Measurements from ENCODE around the gene ZBTB5.

Gene ZBTB5

DNA sequence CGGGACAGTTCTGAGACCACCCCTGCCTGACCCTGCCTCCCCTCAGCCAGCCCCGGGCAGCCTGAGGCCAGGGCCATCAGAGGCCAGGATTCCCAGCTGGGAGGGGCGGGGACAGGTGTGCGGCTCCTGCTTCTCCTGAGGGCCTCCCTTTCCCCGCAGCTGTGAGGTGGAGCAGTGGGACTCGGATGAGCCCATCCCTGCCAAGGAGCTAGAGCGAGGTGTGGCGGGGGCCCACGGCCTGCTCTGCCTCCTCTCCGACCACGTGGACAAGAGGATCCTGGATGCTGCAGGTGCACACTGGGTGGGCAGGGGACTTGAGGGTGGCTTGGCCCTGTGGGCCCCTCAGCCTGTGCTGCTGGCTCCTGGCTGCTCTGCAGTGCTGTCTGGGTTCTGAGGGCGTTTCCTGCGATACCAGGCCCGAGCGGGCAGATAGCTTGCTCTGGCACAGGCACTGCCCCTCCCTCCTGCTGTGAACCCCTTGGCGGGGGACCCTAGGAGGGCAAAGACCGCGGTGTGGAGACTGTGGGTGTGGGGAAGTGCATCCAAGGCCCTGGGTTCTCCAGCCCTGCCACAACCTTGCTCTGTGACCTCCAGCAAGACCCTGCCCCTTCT, 40.5 kb downstream of the ZBTB5 start:
- DNase-seq: no peak

DNA sequence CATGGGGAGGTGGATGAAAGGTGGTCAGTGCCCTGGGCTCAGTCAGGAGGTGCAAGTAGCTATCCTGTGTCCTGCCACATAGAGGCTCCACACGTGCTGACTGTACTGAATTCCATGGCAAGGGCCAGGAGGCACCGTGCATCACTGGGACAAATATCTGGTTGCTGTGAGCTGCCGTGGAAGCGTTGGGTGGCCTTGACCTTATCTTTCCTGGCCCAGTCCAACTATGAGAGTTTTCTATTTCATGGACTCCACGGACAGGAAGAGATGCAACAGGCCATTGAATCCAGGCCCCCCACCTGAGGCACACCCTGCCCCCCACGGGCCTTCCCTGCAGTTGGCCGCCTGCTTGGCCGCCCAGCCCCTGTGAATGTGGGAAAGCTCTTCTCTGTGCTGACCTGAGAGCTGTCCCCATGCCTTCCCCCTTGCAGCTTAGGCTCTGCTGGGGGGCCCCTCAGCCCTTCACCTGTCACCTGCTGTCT, 41.0 kb downstream of the ZBTB5 start:
- DNase-seq: no peak

DNA sequence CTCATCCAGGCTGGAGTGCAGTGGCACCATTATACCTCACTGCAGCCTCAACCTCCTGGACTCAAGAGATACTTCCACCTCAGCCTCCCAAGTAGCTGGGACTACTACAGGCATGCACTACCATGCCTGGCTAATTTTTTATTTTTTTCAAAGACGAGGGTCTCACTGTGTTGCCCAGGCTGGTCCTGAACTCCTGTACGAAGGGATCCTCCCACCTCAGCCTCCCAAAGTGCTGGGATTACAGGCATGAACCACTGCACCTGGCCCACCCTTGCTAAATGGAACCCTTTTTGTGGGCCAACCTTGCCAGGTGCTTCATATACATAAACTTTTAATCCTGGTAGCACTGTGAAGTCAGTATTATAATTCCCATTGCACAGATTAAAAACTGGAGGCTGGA, 41.7 kb downstream of the ZBTB5 start:
- no peak for DNase-seq

DNA sequence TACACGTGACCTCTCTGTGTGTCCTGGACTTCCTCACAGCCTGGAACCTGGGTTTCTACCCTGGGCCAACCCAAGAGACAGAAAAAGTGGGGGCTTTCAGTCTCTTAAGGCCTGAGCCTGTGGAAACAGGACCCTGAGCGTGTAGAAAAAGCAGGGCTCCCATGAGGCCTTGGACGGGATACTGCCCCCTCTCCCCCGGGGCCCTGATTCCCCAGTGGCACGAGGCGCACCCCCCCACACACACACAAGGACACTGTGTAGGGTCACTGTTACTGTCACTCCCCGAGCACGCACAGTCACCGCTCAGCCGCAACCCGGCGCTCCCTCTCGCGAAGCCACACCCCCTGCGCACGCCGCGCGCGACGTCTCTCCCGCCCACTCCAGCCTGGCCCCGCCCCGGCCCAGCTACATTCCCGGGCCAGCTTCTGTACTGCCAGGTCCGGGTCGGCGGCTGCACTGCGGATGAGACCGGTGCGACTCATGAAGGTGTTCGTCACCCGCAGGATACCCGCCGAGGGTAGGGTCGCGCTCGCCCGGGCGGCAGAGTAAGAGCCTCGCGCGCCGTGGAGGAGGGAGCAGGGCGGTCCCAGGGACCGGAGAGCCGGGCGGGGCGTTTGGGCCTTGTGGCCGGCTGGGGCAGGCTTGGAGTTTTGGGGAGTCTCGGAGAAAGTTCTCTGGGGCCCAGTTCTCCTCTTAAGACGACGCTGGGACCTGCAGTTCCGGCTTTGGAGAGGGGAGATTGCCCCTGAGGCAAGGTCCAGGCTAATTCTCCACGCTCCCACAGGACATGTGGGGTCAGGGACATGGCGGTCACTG, 42.8 kb downstream of the ZBTB5 start, which contains the start of gene GRHPR:
GRHPR (plus strand) TSS at position 408 of the 816 bp plus-strand sequence; CDS start at position 463, 55 bp downstream.
- peak; percentile 94 for DNase-seq

DNA sequence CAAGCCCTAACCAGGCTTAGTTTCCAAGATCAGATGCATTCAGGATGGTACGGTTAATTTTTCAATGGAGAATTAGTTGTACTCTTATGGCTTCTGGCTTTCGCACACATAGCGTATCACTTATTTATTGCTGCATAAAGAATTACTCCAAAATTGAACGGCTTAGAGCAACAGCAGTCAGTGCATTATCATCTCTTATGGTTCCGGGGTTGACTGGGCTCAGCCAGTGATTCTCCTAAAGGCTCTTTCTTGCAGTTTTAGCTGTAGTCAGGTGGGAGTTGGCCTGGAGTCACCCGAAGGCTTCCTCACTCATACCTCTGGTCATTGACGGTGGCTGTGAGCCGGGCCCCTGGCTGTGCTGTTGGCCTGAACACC, 43.3 kb downstream of the ZBTB5 start:
- no peak for DNase-seq

DNA sequence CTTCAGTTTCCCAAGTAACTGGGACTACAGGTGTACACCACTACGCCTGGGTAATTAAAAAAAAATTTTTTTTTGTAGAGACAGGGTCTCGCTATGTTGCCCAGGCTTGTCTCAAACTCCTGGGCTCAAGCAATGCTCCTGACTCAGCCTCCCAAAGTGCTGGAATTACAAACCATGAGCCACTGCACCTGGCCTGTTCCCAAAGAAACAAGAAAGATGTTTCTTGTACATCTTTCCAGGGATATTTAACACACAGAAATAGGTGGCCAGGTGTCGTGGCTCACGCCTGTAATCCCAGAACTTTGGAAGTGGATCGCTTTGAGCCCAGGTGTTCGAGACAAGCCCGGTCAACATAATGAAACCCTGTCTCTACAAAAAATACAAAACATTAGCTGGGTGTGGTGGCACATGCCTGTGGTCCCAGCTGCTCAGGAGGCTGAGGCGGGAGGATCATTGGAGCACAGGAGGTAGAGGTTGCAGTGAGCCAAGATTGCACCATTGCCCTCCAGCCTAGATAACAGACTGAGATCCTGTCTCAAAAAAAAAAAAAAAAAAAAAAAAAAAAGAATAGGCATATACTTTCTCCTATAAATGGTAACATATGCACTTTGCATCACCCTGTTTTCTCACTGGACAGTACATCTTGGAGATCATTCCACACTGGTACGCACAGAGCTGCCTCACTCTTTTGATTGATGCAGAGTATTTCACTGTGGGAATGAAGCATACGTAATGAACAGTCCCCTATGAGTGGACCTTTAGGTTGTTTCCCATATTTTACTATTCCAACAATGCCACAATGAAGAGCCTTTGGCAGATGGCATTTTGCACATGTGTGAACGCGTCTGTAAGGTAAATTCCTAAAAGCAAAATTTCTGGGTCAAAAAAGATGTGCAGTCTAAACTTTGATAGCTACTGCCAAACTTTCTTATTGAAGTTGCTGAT, 44.7 kb downstream of the ZBTB5 start:
- DNase-seq: no peak

DNA sequence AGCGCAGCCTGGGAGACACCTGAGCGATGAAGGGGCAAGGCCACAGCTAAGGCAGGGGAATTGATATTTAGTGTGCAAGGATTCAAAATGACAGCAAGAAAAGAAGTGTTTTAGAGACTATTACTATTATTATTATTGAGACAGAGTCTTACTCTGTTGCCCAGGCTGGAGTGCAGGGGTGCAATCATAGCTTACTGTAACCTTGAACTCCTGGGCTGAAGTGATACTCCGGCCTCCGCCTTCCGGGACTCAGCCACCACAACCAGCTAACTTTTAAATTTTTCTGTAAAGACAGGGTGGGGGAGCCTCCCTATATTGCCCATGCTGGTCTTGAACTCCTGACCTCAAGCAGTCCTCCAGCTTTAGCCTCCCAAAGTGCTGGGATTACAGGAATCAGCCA, 46.0 kb downstream of the ZBTB5 start:
- DNase-seq: no peak

DNA sequence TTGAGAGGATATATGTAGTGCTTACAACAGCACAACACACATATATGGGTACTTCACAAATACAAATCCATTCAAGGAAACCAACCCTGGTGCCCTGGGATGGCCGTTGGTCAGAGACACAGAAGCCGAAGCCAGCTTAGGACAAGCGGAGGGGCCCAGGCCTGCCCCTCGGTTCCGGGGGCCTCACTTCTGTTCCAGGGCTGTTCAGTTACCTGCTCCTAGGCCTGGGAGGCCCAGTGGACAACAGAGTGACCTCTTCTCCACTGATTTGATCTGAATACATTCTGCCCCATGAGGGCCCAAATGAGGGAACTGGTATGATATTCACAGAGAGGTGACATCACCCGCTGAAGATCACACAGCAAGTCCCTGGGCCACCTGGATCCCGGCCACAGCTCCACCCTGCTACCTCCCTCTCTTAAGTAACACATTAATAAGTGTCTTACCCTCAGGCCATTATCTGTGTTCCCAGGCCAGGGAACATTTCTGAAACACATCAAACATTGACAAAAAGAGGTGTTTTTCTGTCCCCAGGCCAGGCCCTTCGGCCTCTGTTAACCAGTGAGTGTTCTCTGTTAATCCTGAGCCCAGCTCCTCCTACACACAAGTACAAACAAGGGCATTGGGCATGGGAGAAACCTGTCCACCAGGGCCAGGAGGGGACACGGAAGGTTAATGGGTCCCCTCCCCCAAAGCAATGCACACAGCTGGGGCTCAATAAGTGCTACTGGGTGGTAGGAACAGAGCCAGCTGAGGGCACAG, 47.2 kb downstream of the ZBTB5 start:
- no peak for DNase-seq

DNA sequence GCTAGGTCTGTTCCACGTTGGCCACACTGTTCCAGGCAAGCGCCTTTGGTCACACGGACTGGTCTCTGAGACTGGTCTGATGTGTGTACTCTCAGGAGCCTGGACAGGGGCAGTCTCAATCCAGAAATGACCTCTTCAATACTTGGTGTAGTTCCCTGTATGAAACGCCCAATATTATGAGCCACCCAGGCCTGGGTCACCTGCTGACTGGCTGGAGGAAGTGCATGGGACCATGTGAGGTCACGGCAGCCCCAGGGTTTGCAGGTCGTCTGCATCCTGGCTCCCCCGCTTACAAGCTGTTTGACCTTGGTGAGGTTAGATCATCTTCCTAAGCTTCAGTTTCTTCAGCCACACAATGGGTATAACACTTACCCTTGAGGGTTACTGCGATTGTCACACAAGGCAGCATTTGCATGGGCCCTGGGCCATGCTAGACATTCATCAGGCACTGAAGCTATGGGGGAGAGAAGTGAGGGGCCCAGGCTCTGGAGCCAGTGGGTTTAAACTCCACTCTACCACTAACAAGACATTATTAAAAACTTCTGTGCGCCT, 47.9 kb downstream of the ZBTB5 start:
- no peak for DNase-seq

DNA sequence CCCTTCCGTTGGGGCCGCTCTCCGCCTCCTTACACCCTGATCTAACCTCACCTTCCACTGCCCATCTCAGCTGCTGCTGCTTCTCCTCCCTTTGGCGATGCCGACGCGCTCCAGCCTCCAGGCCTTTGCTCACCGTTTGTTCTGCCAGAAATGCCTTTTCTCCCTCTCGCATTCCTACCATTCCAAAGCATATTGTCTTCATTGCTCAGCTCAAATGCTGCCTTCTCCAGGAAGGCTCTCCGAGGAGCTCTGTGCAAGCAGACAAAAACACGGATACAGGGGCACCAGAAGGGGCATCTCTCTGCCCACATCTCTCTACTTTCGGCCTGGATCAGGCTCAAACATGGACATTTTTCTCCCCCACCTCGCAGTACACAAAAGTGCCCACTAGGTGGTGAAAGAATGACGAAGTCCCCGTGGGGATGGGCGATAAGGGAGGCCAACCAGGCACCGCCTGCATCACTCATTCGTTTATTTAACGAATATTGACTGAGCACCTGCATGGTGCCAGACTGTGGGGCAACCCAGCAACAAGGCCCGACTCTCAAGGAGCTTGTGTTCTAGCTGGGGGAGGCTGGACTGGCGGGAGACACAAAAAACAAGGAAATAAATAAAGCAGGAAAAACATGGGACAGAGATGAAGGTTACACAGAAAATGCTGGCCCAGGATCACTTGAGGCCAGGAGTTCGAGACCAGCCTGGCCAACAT, 50.1 kb downstream of the ZBTB5 start:
- DNase-seq: peak; percentile 75

DNA sequence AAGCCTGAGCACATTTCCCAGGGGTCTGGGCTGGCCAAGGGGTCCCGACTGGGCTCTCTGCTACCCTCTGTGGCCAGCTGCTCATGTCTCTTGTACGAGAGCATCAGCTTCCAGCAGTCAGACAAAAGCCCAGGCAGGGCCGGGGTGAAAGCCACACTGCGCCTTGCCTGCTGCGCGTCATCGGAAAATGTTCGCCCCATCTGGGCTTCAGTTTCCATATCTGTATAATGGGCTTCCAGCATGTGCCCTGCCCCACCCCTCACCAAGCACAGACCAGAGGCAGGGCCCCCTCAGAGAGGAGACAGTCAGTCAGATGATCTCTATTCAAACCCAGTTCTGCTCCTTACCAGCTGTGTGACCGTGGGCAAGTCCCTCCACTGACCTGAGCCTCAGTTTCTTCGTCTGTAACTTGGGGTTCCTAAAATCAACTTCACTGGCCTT, 50.7 kb downstream of the ZBTB5 start:
- no peak for DNase-seq

DNA sequence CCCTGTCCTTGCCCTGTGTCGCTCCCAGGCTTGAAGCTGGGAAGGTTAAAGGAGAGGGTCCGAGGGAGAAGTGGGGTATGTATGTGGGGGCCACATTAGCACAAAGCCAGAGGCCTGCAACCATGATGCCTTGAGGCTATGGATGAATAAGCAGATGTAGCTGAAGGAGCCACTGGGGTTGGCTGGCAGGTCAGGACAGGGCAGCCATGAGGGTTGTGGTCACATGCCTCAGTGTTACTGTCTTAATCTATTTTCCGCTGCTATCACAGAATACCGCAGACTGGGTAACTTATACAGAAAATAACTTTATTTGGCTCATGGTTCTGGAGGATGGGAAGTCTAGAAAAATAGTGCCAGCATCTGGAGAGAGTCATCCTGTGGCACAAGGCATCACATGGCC, 51.9 kb downstream of the ZBTB5 start:
- no peak for DNase-seq

DNA sequence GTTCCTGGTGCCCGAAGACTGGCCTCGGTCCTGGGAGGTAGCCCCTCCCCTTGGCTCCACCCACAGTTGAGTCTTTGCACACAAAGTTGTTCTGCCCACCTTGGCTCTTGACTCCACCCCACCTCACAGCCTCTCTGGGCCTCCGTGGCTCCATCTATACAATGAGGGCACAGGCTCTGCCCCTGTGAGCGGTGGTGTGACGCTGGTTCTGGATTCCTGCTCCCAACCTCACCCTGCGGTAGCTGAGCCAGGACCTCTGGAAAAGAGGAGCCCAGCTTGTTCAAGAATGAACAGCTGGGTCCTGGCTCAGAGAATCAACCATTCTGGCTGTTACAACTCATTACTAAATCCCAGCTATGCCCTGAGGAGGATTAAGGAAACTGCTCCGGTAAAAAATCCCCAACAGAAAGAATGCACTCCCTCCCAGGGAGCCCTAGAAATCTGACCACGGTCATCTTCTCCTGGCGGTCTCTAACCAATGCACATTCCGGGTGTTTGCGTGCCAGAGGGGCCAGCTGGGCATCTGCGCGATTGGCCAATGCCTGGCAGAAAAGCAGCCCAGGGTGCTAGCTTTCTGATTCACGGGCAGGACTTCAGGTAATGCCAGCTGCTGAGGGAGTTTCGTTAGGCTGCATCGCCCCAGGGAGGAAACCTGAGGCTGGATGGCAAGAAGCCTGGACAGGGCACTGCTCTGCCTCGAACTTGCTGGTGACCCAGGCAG, 52.7 kb downstream of the ZBTB5 start:
- no peak for DNase-seq

DNA sequence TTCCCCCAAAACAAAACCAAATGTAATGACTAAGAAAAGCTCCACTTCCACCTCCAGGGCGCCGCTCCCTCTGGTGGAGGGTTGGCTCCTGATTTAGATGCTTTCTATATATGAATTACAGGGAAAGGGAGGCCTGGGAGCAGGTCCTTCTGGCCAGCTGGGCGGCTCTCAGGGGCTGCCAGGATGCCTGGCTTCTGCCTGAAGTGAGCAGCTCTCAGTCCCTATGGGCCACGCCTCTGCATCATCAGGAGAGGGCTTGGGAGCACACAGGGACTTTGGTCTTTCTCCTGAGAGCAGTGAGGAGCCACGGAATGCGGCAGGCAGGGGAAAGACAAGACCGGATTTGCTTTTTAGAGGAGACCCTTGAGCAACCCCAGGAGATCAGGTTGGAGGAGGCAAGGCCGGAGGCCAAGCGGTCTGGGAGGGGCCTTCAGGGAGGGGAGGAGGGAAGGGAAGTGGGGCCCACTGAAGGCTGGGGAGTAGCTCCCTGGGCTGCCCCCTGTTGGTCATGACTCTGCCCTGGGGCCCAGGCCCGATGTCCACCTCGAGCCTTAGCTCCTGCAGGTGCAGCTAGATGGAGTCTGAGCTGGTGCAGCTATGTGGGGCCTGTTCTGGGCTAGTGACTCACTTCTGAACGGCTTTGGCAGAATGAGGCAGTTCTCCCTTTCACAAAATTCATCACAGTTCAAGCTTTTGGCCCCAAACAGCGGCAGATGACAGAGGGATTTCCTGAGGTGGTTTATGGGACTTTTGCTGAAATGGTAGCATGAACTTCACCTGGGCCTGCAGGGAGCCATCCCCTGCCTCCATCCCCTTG, 54.1 kb downstream of the ZBTB5 start:
- DNase-seq: no peak

DNA sequence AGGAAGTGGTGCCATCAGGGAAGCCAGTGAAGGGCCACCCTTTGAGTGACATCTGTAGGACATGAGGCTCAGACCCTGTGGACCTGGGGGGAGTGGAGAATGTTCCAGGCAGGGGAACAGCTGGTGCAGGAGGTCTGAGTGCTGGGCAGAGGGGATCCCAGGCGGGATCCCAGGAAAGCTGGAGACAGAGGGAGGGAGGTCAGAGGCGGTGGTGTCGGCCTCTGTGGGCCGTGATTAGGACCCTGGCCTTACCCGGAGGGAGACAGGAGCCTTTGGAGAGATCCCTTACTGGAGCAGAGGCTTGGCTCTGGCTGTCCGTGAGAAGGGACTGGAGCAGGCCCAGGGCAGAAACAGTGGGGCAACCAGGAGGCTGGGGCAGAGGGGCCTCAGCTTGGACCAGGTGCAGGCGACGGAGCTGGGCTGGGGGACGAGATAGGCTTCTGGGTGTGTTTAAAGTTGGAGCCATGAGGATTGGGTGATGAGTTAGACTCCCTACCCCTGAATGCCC, 54.8 kb downstream of the ZBTB5 start:
- DNase-seq: no peak

DNA sequence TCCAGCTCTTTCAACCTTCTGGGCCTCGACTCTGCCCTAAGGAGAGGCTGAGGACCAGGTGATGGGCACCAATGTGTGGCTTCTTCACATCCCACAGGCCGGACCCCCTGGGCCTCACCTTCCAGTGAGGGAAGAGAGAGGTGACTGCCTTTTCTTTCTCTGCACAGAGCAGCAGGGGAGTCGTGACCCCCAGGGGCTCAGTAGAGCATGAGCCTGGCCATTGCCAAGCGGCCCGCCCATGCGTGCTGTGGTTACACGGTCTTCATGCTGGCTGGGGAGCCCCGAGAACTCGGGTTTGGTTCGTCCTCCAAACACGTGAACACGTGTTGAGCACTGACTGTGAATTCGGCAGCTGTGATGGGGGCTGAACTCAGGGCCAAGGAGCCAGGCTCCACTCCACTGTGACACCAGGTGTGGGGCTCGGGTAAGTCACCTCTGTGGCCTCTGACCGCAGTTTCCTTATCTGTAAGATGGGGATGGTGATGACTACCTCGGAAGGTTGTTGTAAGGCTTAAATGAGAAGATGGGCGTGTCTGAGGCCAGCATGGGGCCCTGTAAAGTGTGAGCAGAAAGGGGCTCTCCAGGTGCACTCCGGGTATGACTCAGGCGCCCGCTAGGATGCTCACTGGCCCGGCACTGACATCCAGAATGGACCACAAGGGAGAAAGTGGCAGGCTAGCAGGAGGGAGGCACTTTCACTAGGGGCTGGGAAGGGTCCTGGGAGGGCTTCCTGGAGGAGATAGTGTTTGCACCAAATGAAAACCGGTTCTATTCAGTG, 56.1 kb downstream of the ZBTB5 start:
- DNase-seq: no peak

DNA sequence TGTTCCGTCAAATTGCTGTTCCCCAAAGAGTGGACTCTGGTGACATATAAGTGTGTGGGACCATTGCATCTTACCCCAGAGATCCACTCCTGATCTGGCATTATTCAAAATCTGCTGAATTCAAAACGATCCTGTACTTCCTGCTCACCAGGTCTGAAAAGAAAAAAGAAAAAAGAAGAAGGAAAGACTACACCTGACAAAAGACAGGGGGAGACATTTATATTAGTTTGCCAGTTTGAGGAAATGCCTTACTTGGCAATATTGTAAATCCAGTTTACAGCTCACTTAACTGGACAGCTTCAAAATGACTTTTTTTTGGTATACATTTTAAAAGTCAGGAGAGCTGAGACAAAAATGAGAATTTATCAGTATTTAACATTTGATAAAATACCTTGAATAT, 57.8 kb downstream of the ZBTB5 start:
- no peak for DNase-seq

Measured in right kidney (tissue), 1 donor.